ENCODE results near the gene HOATZ. TPM values are rescaled to one million over a fixed set of nuclear protein-coding genes. Genes with fewer than 3 reads are reported as not detected.

The HOATZ gene
- total and polyA plus RNA-seq, 2 donors from 2014 or later: not detected

GRCh38 chr11:111566324-111566723 lies 51.7 kb downstream of the HOATZ start:
- DNase-seq: no peak
- intact Hi-C loops (cut with DNase I): no loop called here
- Histone ChIP-seq H3K9me3 (ENCODE audit: control insufficient read depth in 2 of 3, insufficient read depth in 1 of 3, low read length in 3 of 3) (no peaks in the 10 kb centered on the region), H3K36me3 (ENCODE audit: control insufficient read depth in 2 of 3, insufficient read depth in 3 of 3, low read length in 3 of 3) (no peaks in the 10 kb centered on the region), H3K27ac (ENCODE audit: low read depth in 2 of 2, low read length in 2 of 2) (no peak overlapping the region), H3K9ac (ENCODE audit: low read length in 3 of 3) (no peak overlapping the region), H3K27me3 (ENCODE audit: control insufficient read depth, insufficient read depth, low read length) (no peaks in the 10 kb centered on the region), H3K4me3 (ENCODE audit: low read length in 3 of 3) (no peak overlapping the region), H3K4me1 (ENCODE audit: control insufficient read depth in 2 of 3, insufficient read depth in 2 of 3, low read depth in 1 of 3, low read length in 3 of 3) (peaks cover 0 to 2% (median 0%) of the 10 kb centered on the region in 3 donors)
- no peak for TF ChIP-seq CTCF (IDR thresholded peaks at IDR 0.05; ENCODE audit: borderline replicate concordance, extremely low read depth, insufficient read depth)
- FAIRE-seq: no peak

- H3K9ac ChIP-seq (ENCODE audit: low read length in 3 of 3): no peak overlapping the region
- H3K27ac ChIP-seq (ENCODE audit: low read depth in 2 of 2, low read length in 2 of 2): no peak overlapping the region
- no peaks in the 10 kb centered on the region for H3K9me3 ChIP-seq (ENCODE audit: control insufficient read depth in 2 of 3, insufficient read depth in 1 of 3, low read length in 3 of 3)
- no peak overlapping the region for H3K4me3 ChIP-seq (ENCODE audit: low read length in 3 of 3)
- intact Hi-C loops (cut with DNase I): no loop called here
- no peak for FAIRE-seq
- H3K4me1 ChIP-seq (ENCODE audit: control insufficient read depth in 2 of 3, insufficient read depth in 2 of 3, low read depth in 1 of 3, low read length in 3 of 3): peaks cover 0 to 12% (median 7%) of the 10 kb centered on the region in 3 donors
- no peaks in the 10 kb centered on the region for H3K36me3 ChIP-seq (ENCODE audit: control insufficient read depth in 2 of 3, insufficient read depth in 3 of 3, low read length in 3 of 3)
- no peak for TF ChIP-seq CTCF (IDR thresholded peaks at IDR 0.05; ENCODE audit: borderline replicate concordance, extremely low read depth, insufficient read depth)
- no peak for DNase-seq
- no peaks in the 10 kb centered on the region for H3K27me3 ChIP-seq (ENCODE audit: control insufficient read depth, insufficient read depth, low read length)
Observed at GRCh38 chr11:111569476-111569875, 54.9 kb downstream of the HOATZ start.

GRCh38 chr11:111570796-111571195 lies 56.2 kb downstream of the HOATZ start:
- H3K27ac ChIP-seq (ENCODE audit: low read depth in 2 of 2, low read length in 2 of 2): no peak overlapping the region

More at GRCh38 chr11:111570796-111571195, 56.2 kb downstream of the HOATZ start:
- FAIRE-seq (no peak), DNase-seq (no peak)
- H3K4me3 ChIP-seq (ENCODE audit: low read length in 3 of 3): no peak overlapping the region
- intact Hi-C loops (cut with DNase I): no loop called here
- no peak for TF ChIP-seq CTCF (IDR thresholded peaks at IDR 0.05; ENCODE audit: borderline replicate concordance, extremely low read depth, insufficient read depth)
- no peak overlapping the region for H3K9ac ChIP-seq (ENCODE audit: low read length in 3 of 3)
- H3K36me3 ChIP-seq (ENCODE audit: control insufficient read depth in 2 of 3, insufficient read depth in 3 of 3, low read length in 3 of 3): no peaks in the 10 kb centered on the region
- H3K27me3 ChIP-seq (ENCODE audit: control insufficient read depth, insufficient read depth, low read length): no peaks in the 10 kb centered on the region
- peaks cover 0 to 11% (median 7%) of the 10 kb centered on the region in 3 donors for H3K4me1 ChIP-seq (ENCODE audit: control insufficient read depth in 2 of 3, insufficient read depth in 2 of 3, low read depth in 1 of 3, low read length in 3 of 3)
- H3K9me3 ChIP-seq (ENCODE audit: control insufficient read depth in 2 of 3, insufficient read depth in 1 of 3, low read length in 3 of 3): no peaks in the 10 kb centered on the region

Data from kidney (tissue), 14 donors.